Lower leg skin (tissue), 4 donors: ENCODE data around the gene TSPAN15. TPM values are rescaled to one million over a fixed set of nuclear protein-coding genes. Genes with fewer than 3 reads are reported as not detected.
"Not testable (repeated sequence)": the region's sequence is repeated elsewhere in the genome, so short reads cannot be mapped to it uniquely, and the experiment has no call there.

Source experiments
- DNase-seq, 2 donors: peaks; one replicate each; pipeline ENCODE4 v3.0.0-alpha.2; 2019; ENCODE audit warnings: low spot score in 2 of 2
- H3K4me3 ChIP-seq: fragments of 200-600 bp; sonication (generic); 2 replicates; pipeline ENCODE4 v1.5.1; 2017; ENCODE audit warnings: mild to moderate bottlenecking, low read depth; ENCODE audit not compliant: poor library complexity, severe bottlenecking
- POLR2A ChIP-seq, 2 donors: fragments of 450-650 bp; IDR thresholded peaks; one replicate each; pipeline ENCODE4 v1.6.1; 2016 to 2017; ENCODE audit warnings: antibody characterized with exemption in 2 of 2, mild to moderate bottlenecking in 1 of 2, moderate library complexity in 1 of 2
- WGBS, 2 donors: methylation state at CpG; one replicate each; pipeline ENCODE4 v1.1.5; 2018; 5-methylcytosine and 5-hydroxymethylcytosine counted together
- intact Hi-C: fragments of 100-400 bp; cut with DNase I; formaldehyde crosslinking; loops from one replicate; pipeline ENCODE4 v1.15.0; 2023; ENCODE audit warnings: low total_unique reads
- total RNA-seq, 4 donors: library from RNA; depleted of rRNA; stranded (reverse); fragments of >200 nt; gene quantifications; one replicate each; pipeline ENCODE4 v1.1.0, GENCODE V29; 2016
- TF ChIP-seq, protein P1 (sequence below), 3 donors: fragments of 450-650 bp; IDR thresholded peaks; one replicate each; pipeline ENCODE4 v1.5.1; 2016; ENCODE audit warnings: antibody characterized with exemption in 3 of 3, mild to moderate bottlenecking in 3 of 3, moderate library complexity in 2 of 3

TSPAN15 gene
- total RNA-seq, 4 donors from 2014 or later = 5.9 to 47.7 (median 13.0) TPM

DNA sequence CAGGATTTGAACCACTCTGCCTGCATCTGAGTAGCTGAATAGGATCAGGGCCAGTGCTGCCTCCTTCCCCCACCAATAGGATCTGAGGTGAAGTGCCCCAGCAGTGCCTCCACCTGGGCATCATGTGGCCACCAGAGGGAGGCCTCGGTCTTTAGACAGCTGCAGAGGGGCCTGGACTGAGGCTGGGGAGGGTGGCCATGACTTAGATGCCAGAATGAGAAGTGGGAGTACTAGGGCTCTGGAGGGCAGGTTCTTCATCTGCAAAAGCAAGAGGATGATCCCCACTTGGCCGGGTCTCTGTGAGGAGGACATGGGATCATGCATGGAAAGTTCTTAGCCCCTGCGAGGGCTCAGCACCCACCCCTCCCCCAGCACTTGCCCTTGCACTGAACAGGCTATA lies 65.1 kb downstream of the TSPAN15 start:
- intact Hi-C loops = loop anchor here (5.0 to 10.0 kb wide), 2 partner anchors 121 to 198 kb away; no protein-coding TSS in a partner anchor
- no peak for TF ChIP-seq POLR2A (IDR thresholded peaks at IDR 0.05)
- TF ChIP-seq, protein P1, sequence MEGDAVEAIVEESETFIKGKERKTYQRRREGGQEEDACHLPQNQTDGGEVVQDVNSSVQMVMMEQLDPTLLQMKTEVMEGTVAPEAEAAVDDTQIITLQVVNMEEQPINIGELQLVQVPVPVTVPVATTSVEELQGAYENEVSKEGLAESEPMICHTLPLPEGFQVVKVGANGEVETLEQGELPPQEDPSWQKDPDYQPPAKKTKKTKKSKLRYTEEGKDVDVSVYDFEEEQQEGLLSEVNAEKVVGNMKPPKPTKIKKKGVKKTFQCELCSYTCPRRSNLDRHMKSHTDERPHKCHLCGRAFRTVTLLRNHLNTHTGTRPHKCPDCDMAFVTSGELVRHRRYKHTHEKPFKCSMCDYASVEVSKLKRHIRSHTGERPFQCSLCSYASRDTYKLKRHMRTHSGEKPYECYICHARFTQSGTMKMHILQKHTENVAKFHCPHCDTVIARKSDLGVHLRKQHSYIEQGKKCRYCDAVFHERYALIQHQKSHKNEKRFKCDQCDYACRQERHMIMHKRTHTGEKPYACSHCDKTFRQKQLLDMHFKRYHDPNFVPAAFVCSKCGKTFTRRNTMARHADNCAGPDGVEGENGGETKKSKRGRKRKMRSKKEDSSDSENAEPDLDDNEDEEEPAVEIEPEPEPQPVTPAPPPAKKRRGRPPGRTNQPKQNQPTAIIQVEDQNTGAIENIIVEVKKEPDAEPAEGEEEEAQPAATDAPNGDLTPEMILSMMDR (IDR thresholded peaks at IDR 0.05) = no peak
- DNase-seq = peak in 1 of 2 donors; percentile 69
- WGBS, 2 donors = 46% methylated on average over 3 of the region's 3 CpGs
- H3K4me3 ChIP-seq = no peak overlapping the region

- no peak overlapping the region for H3K4me3 ChIP-seq
- TF ChIP-seq, protein P1 (IDR thresholded peaks at IDR 0.05) = no peak
- no peak for TF ChIP-seq POLR2A (IDR thresholded peaks at IDR 0.05)
- peak in 1 of 2 donors; percentile 68 for DNase-seq
- WGBS, 2 donors = 87 to 93% methylated on average over 4 of the region's 4 CpGs
- intact Hi-C loops = loop anchor here (5.0 to 10.0 kb wide), 2 partner anchors 121 to 198 kb away; no protein-coding TSS in a partner anchor
These were observed 65.5 kb downstream of the TSPAN15 start for GRCh38 chr10:69516796-69517195.

DNA sequence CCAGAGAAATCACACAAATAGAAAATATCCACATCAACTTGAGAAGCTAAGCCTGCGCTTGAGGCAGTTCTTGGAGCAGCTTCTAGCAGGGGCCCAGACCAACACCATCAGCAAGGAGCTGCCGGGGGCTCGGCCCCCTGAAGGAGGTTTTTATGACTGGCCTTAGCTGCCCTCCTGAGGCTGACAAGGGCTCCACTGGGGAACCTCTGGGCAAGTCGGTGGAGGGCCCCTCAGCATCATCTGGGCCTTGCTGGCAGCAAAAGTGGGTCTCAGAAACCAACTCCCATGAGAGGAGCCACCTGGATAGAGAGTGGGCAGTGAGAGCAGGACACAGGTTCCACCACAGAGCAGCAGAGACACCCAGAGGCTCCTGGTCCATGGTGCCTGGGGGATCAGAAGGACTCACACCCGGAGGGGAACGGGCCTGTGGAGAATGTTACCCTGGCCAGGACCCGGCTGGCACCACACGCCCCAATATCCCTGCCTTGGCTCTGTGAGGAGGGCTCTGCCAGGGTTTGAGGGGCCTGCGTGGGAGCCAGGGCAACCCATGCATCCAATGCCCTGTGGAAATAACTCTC lies 66.1 kb downstream of the TSPAN15 start:
- peak in 1 of 2 donors; percentile 60 for DNase-seq
- 79 to 89% methylated on average over 8 to 9 of the region's 9 CpGs for WGBS, 2 donors
- H3K4me3 ChIP-seq = no peak overlapping the region
- intact Hi-C loops = loop anchor here (5.0 to 10.0 kb wide), 2 partner anchors 120 to 197 kb away; no protein-coding TSS in a partner anchor
- TF ChIP-seq POLR2A (IDR thresholded peaks at IDR 0.05) = no peak
- TF ChIP-seq, protein P1 (IDR thresholded peaks at IDR 0.05) = no peak

DNA sequence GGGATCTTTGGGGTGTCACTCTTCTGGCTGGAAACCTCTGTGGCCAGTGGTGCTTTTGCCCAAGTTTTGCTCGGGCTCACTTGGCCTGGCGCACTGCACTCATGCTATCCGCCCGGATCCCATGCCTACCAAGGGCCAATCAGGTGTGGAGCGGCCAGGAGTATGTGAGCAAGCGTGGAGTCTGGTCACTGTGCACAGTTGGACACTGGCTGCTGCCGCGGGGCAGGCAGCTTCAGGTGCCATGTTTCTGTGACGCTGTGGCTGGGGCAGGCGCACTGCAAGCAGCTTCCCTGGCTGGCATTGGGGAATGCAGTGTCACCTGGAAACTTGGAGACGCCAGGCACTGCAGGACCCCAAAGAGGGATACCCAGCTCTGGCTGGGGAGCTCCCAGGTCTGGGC lies 76.7 kb downstream of the TSPAN15 start:
- no peak for TF ChIP-seq POLR2A (IDR thresholded peaks at IDR 0.05)
- TF ChIP-seq, protein P1 (IDR thresholded peaks at IDR 0.05) = no peak
- 95 to 98% methylated on average over 9 to 11 of the region's 11 CpGs for WGBS, 2 donors
- peak in 1 of 2 donors; percentile 14 for DNase-seq
- no peak overlapping the region for H3K4me3 ChIP-seq
- intact Hi-C loops = no loop called here

- intact Hi-C loops = no loop called here
- no peak for DNase-seq
- TF ChIP-seq, protein P1 (IDR thresholded peaks at IDR 0.05) = no peak
- TF ChIP-seq POLR2A (IDR thresholded peaks at IDR 0.05) = no peak
- WGBS, 2 donors = 64 to 65% methylated on average over 3 of the region's 3 CpGs
- H3K4me3 ChIP-seq = no peak overlapping the region
These were observed 82.4 kb downstream of the TSPAN15 start for GRCh38 chr10:69533658-69534057.

DNA sequence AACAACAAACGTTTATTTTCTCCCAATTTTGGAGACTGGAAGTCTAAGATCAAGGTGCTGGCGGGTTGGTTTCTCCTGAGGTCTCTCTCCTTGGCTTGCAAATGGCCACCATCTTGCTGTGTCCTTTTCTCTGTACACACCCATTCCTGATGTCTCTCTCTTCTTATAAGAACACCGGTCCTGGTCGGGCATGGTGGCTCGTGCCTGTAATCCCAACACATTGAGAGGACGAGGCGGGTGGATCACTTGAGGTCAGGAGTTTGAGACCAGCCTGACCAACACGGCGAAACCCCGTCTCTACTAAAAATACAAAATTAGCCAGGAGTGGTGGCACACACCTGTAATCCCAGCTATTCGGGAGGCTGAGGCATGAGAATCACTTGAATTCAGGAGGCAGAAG lies 85.3 kb downstream of the TSPAN15 start:
- intact Hi-C loops, H3K4me3 ChIP-seq: not testable (repeated sequence)
- 94 to 96% methylated on average over 11 of the region's 11 CpGs for WGBS, 2 donors
- peak in 1 of 2 donors; percentile 70 for DNase-seq
